HepG2 (cell line): ENCODE measurements around the gene MYOF. TPM values are rescaled to one million over a fixed set of nuclear protein-coding genes. Genes with fewer than 3 reads are reported as not detected.
A peak's percentile ranks its signal among the peaks of the same experiment; 100 is the strongest.

Experiments
- AGO2 ChIP-seq: fragments of 200-400 bp; formaldehyde crosslinking; optimal IDR thresholded peaks from 2 replicates; pipeline ENCODE3; 2017; ENCODE audit warnings: mild to moderate bottlenecking, low read depth, low read length, moderate library complexity
- CBX1 ChIP-seq: IDR thresholded peaks from one replicate; pipeline ENCODE4 v1.6.1; 2016; ENCODE audit warnings: antibody characterized with exemption, low read depth
- CBX2 ChIP-seq, 2 experiments: fragments of 200-600 bp in 1 of 2; sonication (generic); formaldehyde crosslinking in 1 of 2; IDR thresholded peaks; 2 replicates each; pipeline versions ENCODE4 v1.7.0 to v1.8.1; 2018 to 2022; ENCODE audit warnings: low read depth in 2 of 2, low read length in 1 of 2, mild to moderate bottlenecking in 1 of 2, missing genetic modification reagents in 1 of 2
- CC2D1A ChIP-seq: sonication (generic); formaldehyde crosslinking; IDR thresholded peaks from 2 replicates; pipeline ENCODE4 v1.8.1; 2023; ENCODE audit warnings: mild to moderate bottlenecking, missing genetic modification reagents
- CENPT ChIP-seq: sonication (generic); formaldehyde crosslinking; IDR thresholded peaks from 2 replicates; pipeline ENCODE4 v1.8.0; 2022; ENCODE audit warnings: low read depth, mild to moderate bottlenecking, moderate library complexity, missing genetic modification reagents
- CREM ChIP-seq, 2 experiments: sonication (generic) in 1 of 2; formaldehyde crosslinking in 1 of 2; IDR thresholded peaks; 2 replicates each; pipeline versions ENCODE4 v1.4.0 to v1.6.1; 2016 to 2020; ENCODE audit warnings: antibody characterized with exemption in 1 of 2, mild to moderate bottlenecking in 1 of 2, missing genetic modification reagents in 1 of 2
- CSRNP2 ChIP-seq: sonication (generic); formaldehyde crosslinking; conservative IDR thresholded peaks from 2 replicates; pipeline ENCODE4 v1.8.0; 2022; ENCODE audit warnings: low read depth, missing genetic modification reagents
- FOSL1 ChIP-seq: sonication (generic); formaldehyde crosslinking; IDR thresholded peaks from 2 replicates; pipeline ENCODE4 v1.9.0; 2021; ENCODE audit warnings: missing genetic modification reagents, borderline replicate concordance
- JUNB ChIP-seq: sonication (generic); formaldehyde crosslinking; IDR thresholded peaks from 2 replicates; pipeline ENCODE4 v1.8.0; 2022; ENCODE audit warnings: missing genetic modification reagents, mild to moderate bottlenecking, borderline replicate concordance
- KDM5B ChIP-seq: sonication (generic); formaldehyde crosslinking; IDR thresholded peaks from 2 replicates; pipeline ENCODE4 v1.4.0; 2020; ENCODE audit warnings: missing genetic modification reagents, mild to moderate bottlenecking, borderline replicate concordance
- MXI1 ChIP-seq: IDR thresholded peaks from 3 replicates; pipeline ENCODE4 v1.6.1; 2012; ENCODE audit warnings: low read depth, low read length, inconsistent platforms, borderline replicate concordance
- NR0B2 ChIP-seq: sonication (generic); formaldehyde crosslinking; IDR thresholded peaks from 2 replicates; pipeline ENCODE4 v1.4.0; 2020; ENCODE audit warnings: mild to moderate bottlenecking, missing genetic modification reagents
- NR2F2 ChIP-seq: IDR thresholded peaks from 2 replicates; pipeline ENCODE4 v1.6.1; 2012; ENCODE audit warnings: low read depth, inconsistent platforms, borderline replicate concordance
- PHF20 ChIP-seq: sonication (generic); formaldehyde crosslinking; IDR thresholded peaks from 2 replicates; pipeline ENCODE4 v1.5.0; 2020; ENCODE audit warnings: mild to moderate bottlenecking, missing genetic modification reagents
- PHF21A ChIP-seq: sonication (generic); formaldehyde crosslinking; IDR thresholded peaks from 2 replicates; pipeline ENCODE4 v1.5.0; 2020; ENCODE audit warnings: mild to moderate bottlenecking, missing genetic modification reagents
- PTBP1 ChIP-seq: fragments of 200-400 bp; formaldehyde crosslinking; IDR thresholded peaks from 2 replicates; pipeline ENCODE4 v1.6.1; 2018; ENCODE audit warnings: low read length, low read depth; ENCODE audit not compliant: poor library complexity, severe bottlenecking
- REL ChIP-seq: sonication (generic); formaldehyde crosslinking; conservative IDR thresholded peaks from 2 replicates; pipeline ENCODE4 v1.8.0; 2022; ENCODE audit warnings: mild to moderate bottlenecking, missing genetic modification reagents, moderate library complexity
- REPIN1 ChIP-seq: sonication (generic); formaldehyde crosslinking; IDR thresholded peaks from 2 replicates; pipeline ENCODE4 v1.8.0; 2022; ENCODE audit warnings: missing genetic modification reagents, low read depth, mild to moderate bottlenecking, borderline replicate concordance
- SALL2 ChIP-seq: sonication (generic); formaldehyde crosslinking; IDR thresholded peaks from 2 replicates; pipeline ENCODE4 v1.8.1; 2023; ENCODE audit warnings: mild to moderate bottlenecking, missing genetic modification reagents, inconsistent platforms
- TOE1 ChIP-seq: sonication (generic); formaldehyde crosslinking; IDR thresholded peaks from 2 replicates; pipeline ENCODE4 v1.4.0; 2020; ENCODE audit warnings: mild to moderate bottlenecking, missing genetic modification reagents
- ZFY ChIP-seq: sonication (generic); formaldehyde crosslinking; IDR thresholded peaks from 2 replicates; pipeline ENCODE4 v1.4.0; 2020; ENCODE audit warnings: missing genetic modification reagents
- ZNF136 ChIP-seq: sonication (generic); formaldehyde crosslinking; IDR thresholded peaks from 2 replicates; pipeline ENCODE4 v1.8.1; 2022; ENCODE audit warnings: low read depth, mild to moderate bottlenecking, moderate library complexity, missing genetic modification reagents
- ZNF607 ChIP-seq: sonication (generic); formaldehyde crosslinking; IDR thresholded peaks from 2 replicates; pipeline ENCODE4 v1.5.1; 2020; ENCODE audit warnings: missing genetic modification reagents, mild to moderate bottlenecking, borderline replicate concordance
- polyA plus RNA-seq, 8 experiments: library from polyadenylated mRNA; depleted of rRNA in 3 of 8; stranded (reverse) in 7 of 8; unstranded in 1 of 8; fragments of >200 nt; fragmentation: Illumina TruSeq in 4 of 8; extraction: Trizol in 4 of 8; gene quantifications; 2 replicates each; pipeline versions ENCODE4 v1.2.1 to v1.2.3, GENCODE V29; 2011 to 2016; ENCODE audit warnings: low read depth in 4 of 8, missing spikeins in 1 of 8, mixed read lengths in 1 of 8; ENCODE audit not compliant: insufficient read depth in 1 of 8
- total RNA-seq, 5 experiments: library from RNA; depleted of rRNA; stranded (reverse); fragments of >200 nt; fragmentation: Illumina TruSeq; extraction: Trizol; gene quantifications; 2 replicates each; pipeline ENCODE4 v1.2.3, GENCODE V29; 2016; ENCODE audit warnings: low read depth in 1 of 5
- TF ChIP-seq, protein P1 (sequence below): sonication (generic); formaldehyde crosslinking; IDR thresholded peaks from 2 replicates; pipeline ENCODE4 v1.4.0; 2020; ENCODE audit warnings: mild to moderate bottlenecking, missing genetic modification reagents
- TF ChIP-seq, protein P2 (sequence below): sonication (generic); formaldehyde crosslinking; IDR thresholded peaks from 2 replicates; pipeline ENCODE4 v1.4.0; 2020; ENCODE audit warnings: missing genetic modification reagents, borderline replicate concordance

Gene MYOF
- total and polyA plus RNA-seq, 2 of the 13 experiments (the other 11 are each of a cell fraction or from before 2014, with no cell fraction given): 0.18 to 0.42 TPM

GRCh38 chr10:93496322-93497041 lies 14.3 kb upstream of the MYOF start, which contains the start of gene CEP55 (continued):
- TF ChIP-seq REL (CRISPR knock-in tag): peak; percentile 98
- TF ChIP-seq NR0B2 (CRISPR knock-in tag): peak; percentile 85; the same call in 1 of the 2 replicates
- TF ChIP-seq CREM (IDR thresholded peaks at IDR 0.05): peak; percentile 56; the same call in 1 of the 2 replicates
- TF ChIP-seq CREM (CRISPR knock-in tag; IDR thresholded peaks at IDR 0.05): 0 out of 2 replicates have a peak, but pooled peaks have one; percentile 51
- 0 out of 2 replicates have a peak, but pooled peaks have one; percentile 24 for TF ChIP-seq JUNB (CRISPR knock-in tag)
- no peak for TF ChIP-seq FOSL1 (CRISPR knock-in tag)
- 0 out of 2 replicates have a peak, but pooled peaks have one; percentile 37 for TF ChIP-seq CC2D1A (CRISPR knock-in tag)
- TF ChIP-seq NR2F2: peak; percentile 35; the same call in 1 of the 2 replicates
- 0 out of 2 replicates have a peak, but pooled peaks have one; percentile 44 for TF ChIP-seq TOE1
- TF ChIP-seq ZNF136: no peak
- TF ChIP-seq, protein P1, sequence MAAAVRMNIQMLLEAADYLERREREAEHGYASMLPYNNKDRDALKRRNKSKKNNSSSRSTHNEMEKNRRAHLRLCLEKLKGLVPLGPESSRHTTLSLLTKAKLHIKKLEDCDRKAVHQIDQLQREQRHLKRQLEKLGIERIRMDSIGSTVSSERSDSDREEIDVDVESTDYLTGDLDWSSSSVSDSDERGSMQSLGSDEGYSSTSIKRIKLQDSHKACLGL (CRISPR knock-in tag): peak; percentile 90; the same call in 1 of the 2 replicates
- TF ChIP-seq PHF21A: 0 out of 2 replicates have a peak, but pooled peaks have one; percentile 45
- peak; percentile 99 for TF ChIP-seq MXI1
- peak; percentile 71 for TF ChIP-seq PHF20 (CRISPR knock-in tag)
- peak; percentile 35 for TF ChIP-seq CBX1
- peak; percentile 81; the same call in 1 of the 2 replicates for TF ChIP-seq CENPT
- no peak for TF ChIP-seq AGO2
- TF ChIP-seq KDM5B: 0 out of 2 replicates have a peak, but pooled peaks have one; percentile 54
- TF ChIP-seq ZFY: peak; percentile 70
- TF ChIP-seq CSRNP2 (CRISPR knock-in tag): 0 out of 2 replicates have a peak, but pooled peaks have one; percentile 53
- no peak for TF ChIP-seq CBX2 (IDR thresholded peaks at IDR 0.05; ENCODE audit: low read depth, low read length)
- TF ChIP-seq CBX2 (CRISPR knock-in tag; IDR thresholded peaks at IDR 0.05; ENCODE audit: low read depth): no peak
- peak; percentile 79 for TF ChIP-seq ZNF607 (CRISPR knock-in tag)
- TF ChIP-seq PTBP1: no peak
- peak; percentile 86 for TF ChIP-seq SALL2 (CRISPR knock-in tag)
- TF ChIP-seq REPIN1 (CRISPR knock-in tag): peak; percentile 72; the same call in 1 of the 2 replicates
- TF ChIP-seq, protein P2, sequence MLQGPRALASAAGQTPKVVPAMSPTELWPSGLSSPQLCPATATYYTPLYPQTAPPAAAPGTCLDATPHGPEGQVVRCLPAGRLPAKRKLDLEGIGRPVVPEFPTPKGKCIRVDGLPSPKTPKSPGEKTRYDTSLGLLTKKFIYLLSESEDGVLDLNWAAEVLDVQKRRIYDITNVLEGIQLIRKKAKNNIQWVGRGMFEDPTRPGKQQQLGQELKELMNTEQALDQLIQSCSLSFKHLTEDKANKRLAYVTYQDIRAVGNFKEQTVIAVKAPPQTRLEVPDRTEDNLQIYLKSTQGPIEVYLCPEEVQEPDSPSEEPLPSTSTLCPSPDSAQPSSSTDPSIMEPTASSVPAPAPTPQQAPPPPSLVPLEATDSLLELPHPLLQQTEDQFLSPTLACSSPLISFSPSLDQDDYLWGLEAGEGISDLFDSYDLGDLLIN (CRISPR knock-in tag): peak; percentile 66; the same call in 1 of the 2 replicates
